HG02973 (cell line): ENCODE results near the gene USP36.
"Not testable (repeated sequence)": the region's sequence is repeated elsewhere in the genome, so short reads cannot be mapped to it uniquely, and the experiment has no call there.

Experiments
- ATAC-seq: cut with Tn5 transposase; IDR thresholded peaks from one replicate; pipeline ENCODE4 v1.9.1; 2021; ENCODE audit warnings: moderate library complexity; ENCODE audit not compliant: unreplicated experiment

The USP36 gene

GRCh38 chr17:78771758-78772382 is 68.7 kb downstream of the USP36 start:
- ATAC-seq: no peak

DNA sequence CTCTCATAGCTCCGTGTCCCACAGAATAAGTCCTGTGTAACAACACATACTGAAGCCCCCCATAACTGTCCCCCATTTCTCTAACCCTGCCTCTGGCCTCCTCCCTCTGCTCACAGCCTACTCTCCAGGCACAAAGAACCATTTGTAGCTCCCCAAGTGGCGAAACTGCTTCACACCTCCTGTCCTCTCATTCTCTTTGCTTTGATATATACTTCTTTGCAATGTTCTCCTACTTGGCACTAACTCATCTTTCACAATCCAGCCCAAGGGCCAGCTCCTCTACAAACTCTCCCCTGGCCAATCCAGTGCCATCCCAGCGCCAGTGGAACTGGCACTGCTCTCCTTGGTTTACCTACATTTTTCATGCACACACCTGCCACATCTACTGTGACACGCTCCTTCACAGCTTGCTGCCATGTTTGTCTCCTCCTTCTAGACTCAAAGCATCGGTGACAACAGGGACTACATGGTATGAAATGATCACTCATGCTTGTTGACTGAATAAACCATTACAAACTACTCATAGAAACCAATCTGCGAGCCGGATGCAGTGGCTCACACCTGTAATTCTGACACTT is 71.3 kb downstream of the USP36 start:
- no peak for ATAC-seq

- ATAC-seq: no peak
Measured at GRCh38 chr17:78767806-78768205, 72.8 kb downstream of the USP36 start.

GRCh38 chr17:78766743-78767294 is 73.8 kb downstream of the USP36 start:
- no peak for ATAC-seq

GRCh38 chr17:78766225-78766624 is 74.4 kb downstream of the USP36 start:
- ATAC-seq: no peak

- ATAC-seq: no peak
Measured at GRCh38 chr17:78765821-78766220, 74.8 kb downstream of the USP36 start.

DNA sequence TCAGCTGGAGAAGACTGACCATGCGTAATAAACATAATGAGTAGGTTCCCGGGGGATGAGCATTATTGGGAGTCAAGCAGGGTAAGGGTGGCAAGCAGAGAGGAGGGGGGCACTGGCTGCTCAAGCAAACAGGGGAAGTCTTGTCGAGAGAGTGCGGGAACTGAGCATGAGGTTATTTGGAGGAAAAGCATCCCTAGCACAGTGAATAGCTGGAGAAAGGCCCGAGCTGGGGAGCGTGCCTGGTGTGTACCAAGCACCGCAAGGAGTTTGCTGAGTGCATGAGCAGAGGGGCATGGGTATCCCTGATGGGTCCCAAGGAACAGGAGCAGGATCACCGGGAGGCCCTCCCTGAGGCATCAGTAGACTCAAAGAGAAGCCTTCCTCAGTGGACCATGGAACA is 75.7 kb downstream of the USP36 start:
- ATAC-seq: no peak

DNA sequence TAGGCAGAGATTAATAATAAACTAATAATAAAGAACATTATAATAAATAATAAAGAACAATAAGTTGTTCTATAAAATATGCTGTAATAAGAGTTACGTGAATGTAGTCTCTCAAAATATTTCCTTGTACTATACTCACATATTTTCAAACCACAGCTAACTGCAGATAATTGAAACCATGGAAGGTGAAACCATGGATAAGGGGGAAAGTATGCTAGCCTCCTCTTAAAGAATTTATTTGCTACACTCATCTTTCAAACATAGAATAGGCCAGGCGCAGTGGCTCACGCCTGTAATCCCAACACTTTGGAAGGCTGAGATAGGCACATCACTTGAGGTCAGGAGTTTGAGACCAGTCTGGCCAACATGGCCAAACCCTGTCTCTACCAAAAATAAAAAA is 77.1 kb downstream of the USP36 start:
- no peak for ATAC-seq

DNA sequence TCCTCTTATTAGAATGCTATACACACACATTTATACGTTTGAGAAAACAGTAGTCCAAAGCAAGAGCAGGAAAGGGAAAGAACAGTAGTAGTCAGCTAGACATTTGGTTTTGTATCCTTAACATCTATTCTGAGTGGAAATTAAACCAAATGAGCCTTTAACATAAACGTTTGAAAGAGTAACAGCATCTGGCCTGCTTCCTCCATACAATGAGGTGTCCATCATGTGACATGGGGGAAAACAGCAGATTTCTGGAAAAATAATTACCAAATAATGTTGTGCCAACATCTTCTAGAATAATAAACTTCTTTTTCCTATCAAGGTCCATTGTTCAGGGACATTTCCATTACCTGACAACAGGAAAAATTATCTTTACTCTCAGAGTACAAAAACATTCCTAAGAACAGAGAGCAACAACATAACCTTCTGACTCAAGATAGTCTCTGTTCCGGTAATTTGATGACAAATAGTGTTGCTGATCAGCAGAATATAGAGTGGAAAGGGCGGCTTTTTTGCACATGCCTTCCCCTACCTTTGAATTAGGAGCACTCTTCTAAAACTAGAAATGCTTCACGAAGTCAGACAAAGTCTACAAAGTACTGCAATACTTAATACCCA is 78.7 kb downstream of the USP36 start:
- ATAC-seq: no peak

- no peak for ATAC-seq
Measured at GRCh38 chr17:78759969-78760352, 80.7 kb downstream of the USP36 start.

GRCh38 chr17:78759203-78759968 is 81.2 kb downstream of the USP36 start:
- ATAC-seq: peak; percentile 63

- ATAC-seq: no peak
Measured at GRCh38 chr17:78753316-78754250, 87.0 kb downstream of the USP36 start.

- ATAC-seq: no peak
Measured at GRCh38 chr17:78751447-78752161, 89.0 kb downstream of the USP36 start.

DNA sequence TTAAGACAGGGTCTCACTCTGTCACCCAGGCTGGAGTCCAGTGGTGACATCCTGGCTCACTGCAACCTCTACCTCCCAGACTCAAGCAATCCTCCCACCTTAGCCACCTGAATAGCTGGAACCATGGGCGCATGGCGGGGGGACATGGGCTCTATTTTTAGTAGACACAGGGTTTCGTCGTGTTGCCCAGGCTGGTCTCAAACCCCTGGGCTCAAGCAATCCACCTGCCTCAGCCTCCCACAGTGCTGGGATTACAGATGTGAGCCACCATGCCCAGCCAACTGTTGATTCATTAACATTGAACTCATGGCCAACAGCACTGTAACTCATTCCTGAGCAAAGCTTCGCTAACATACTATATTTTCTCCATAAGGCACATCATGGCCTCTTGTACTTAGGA is 89.6 kb downstream of the USP36 start:
- ATAC-seq: not testable (repeated sequence)

GRCh38 chr17:78748730-78749317 is 91.8 kb downstream of the USP36 start:
- ATAC-seq: no peak

DNA sequence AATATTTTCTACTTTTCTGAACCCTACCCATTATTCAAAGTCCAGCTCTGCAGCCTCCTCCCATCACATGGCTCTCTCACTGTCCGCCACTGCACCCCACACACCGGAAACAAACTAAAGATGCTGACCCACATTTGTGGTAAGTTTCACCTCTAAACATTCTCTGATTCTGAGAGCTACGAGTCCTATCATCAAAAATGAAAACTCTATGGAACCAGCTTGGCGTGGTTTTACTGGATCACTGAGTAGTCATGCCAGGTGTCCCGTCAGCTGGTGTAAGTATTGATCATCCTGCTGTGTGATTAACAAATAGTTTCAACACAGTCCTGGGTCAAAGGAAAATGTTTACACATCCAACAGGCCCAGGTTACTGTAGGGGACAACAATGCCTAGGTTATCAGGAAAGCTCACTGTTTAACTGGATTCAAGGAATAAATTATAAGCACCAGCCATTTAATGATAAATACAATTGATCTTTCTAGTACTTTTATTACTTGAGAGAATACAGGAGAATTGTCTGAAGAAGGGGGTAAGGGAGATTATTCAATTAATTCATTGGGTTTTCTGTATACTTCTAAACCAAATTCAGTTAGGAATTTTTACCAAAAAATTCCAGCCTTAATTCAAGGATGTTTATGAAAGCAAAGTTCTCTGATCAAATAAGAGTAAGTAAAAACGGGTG is 92.4 kb downstream of the USP36 start:
- ATAC-seq: no peak

DNA sequence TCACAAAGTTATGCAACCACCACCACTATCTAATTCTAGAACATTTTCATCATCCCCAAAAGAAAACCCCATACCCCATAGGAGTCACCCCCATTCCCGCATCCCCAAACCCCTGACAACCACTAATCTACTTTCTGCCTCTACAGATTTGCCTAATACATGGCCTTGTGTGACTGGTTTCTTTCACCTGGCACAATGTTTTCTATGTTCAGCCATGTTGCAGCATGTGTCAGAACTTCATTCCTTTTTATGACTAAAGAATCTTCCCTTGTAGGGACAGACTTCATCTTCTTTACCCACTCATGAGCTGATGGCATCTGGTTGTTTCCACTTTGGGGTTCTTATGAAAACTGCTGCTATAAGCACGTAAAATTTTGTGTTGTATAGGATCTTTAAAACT is 93.1 kb downstream of the USP36 start:
- no peak for ATAC-seq

DNA sequence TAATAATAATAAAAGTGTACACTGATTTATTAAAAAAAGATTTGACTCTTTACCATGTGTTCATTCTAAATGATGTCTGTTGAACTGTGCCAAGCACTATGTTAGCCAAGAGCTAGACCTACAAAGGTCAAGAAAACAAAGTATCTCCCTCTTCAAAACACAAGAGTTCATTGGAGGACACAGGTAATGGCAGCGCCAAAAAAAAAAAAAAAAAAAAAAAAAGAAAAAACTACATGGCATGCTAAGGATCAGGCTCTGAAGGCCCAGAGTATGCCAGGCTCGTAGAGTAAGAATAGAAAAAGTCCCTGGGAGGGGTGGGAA is 93.7 kb downstream of the USP36 start:
- ATAC-seq: no peak
